HL-60/S4 treated with phorbol 12-myristate 13-acetate at 8.2 ng/mL for 4 days and 3 days (cell line): Measurements from ENCODE around the gene SGIP1.
"Not testable (repeated sequence)": the region's sequence is repeated elsewhere in the genome, so short reads cannot be mapped to it uniquely, and the experiment has no call there.

ENCODE experiments used
- in situ Hi-C: fragments of 300-500 bp; cut with MboI; formaldehyde crosslinking; loops from 2 replicates; pipeline ENCODE4 v1.15.0; 2022; ENCODE audit warnings: low sequenced_read_pairs

SGIP1 gene

DNA sequence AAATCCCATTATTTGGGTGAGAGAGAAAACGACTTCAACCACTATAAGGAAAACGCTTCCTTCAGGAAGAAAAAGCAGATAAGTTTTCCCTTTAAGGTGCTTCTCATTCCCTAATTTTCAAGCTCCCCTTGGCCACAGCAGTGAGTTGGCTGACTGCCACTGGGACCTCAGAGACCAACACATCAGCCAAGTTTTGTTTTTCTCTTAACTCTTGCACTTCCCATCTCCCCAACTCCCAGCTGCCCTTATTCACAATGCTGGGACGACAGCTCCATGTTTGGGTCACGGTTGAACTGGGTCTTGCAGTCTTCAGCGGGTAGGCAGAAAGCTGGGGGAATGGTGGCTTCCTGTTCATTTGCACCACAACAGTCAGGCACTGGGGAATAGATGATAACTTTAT, 18.9 kb downstream of the SGIP1 start:
- in situ Hi-C loops: no loop called here

- in situ Hi-C loops: no loop called here
Measured at GRCh38 chr1:66553846-66554245, 19.9 kb downstream of the SGIP1 start.

- in situ Hi-C loops: no loop called here
Measured at GRCh38 chr1:66556161-66556611, 22.2 kb downstream of the SGIP1 start.

- in situ Hi-C loops: no loop called here
Measured at GRCh38 chr1:66557157-66557556, 23.2 kb downstream of the SGIP1 start.

- in situ Hi-C loops: no loop called here
Measured at GRCh38 chr1:66559517-66559916, 25.6 kb downstream of the SGIP1 start.

GRCh38 chr1:66562561-66562960, 28.6 kb downstream of the SGIP1 start:
- in situ Hi-C loops: no loop called here

GRCh38 chr1:66563094-66563800, 29.3 kb downstream of the SGIP1 start:
- in situ Hi-C loops: no loop called here

- in situ Hi-C loops: no loop called here
Measured at GRCh38 chr1:66563941-66564630, 30.1 kb downstream of the SGIP1 start.

GRCh38 chr1:66570196-66570595, 36.2 kb downstream of the SGIP1 start:
- in situ Hi-C loops: no loop called here

- in situ Hi-C loops: no loop called here
Measured at GRCh38 chr1:66571789-66572188, 37.8 kb downstream of the SGIP1 start.

- in situ Hi-C loops: no loop called here
Measured at GRCh38 chr1:66575739-66576138, 41.8 kb downstream of the SGIP1 start.

- in situ Hi-C loops: no loop called here
Measured at GRCh38 chr1:66576645-66577044, 42.7 kb downstream of the SGIP1 start.

GRCh38 chr1:66578841-66579240, 44.9 kb downstream of the SGIP1 start:
- in situ Hi-C loops: no loop called here

DNA sequence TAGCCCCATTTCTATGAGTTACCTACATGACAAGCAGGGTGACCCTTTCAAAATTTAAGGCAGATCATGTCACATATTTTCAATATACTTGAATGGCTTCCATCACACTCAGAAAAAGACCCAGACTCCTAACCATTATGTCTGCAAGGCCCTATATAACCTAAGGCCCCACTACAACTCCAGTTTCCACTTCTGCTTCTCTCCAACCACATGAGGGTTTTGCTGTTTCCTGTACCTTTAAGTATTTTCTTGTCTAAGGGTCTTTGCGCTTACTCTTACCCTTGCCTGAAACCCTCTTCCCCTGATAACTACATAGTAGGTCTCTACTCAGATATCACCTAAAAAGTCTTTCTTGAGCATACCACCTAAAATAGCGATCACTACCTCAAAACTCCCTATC, 46.1 kb downstream of the SGIP1 start:
- in situ Hi-C loops: no loop called here

DNA sequence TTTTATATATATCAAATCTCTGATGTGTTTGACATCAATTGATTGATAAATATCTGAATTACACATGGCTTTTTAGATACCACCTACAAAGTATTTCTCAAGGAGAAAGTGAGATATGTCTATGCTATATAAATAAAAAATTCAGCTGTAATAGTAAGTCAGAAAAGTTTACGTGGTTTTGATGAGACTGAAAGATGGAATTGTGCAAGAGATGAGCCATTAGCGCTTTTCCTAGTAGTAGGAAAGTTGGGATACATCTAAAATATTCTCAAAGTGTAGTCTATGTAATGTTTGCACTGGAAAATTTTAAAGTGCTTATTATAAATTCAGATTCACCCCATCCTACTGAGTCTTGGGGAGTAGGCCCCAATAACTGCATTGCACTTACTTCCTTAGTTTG, 49.1 kb downstream of the SGIP1 start:
- in situ Hi-C loops: no loop called here

DNA sequence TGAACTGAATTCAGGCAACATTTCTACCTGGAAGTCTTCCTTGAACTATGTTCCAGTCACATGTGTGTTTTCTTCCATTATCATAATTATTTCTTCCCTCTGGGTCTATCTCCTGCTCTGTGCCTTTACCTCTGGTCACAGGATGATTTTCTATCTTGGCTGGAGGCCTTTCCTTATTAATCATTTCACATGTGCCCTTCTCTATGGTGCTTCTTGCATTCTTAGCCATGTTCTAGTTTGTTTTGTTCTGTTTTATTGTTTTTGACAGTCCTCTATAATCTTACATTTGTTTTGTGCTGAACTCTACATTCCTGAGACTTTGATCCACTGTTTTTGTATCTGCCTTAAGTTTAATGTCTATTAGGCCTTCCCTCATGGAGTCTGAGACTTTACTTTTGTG, 51.0 kb downstream of the SGIP1 start:
- in situ Hi-C loops: no loop called here

GRCh38 chr1:66589326-66589725, 55.4 kb downstream of the SGIP1 start:
- in situ Hi-C loops: no loop called here

GRCh38 chr1:66592106-66592507, 58.2 kb downstream of the SGIP1 start:
- in situ Hi-C loops: not testable (repeated sequence)

DNA sequence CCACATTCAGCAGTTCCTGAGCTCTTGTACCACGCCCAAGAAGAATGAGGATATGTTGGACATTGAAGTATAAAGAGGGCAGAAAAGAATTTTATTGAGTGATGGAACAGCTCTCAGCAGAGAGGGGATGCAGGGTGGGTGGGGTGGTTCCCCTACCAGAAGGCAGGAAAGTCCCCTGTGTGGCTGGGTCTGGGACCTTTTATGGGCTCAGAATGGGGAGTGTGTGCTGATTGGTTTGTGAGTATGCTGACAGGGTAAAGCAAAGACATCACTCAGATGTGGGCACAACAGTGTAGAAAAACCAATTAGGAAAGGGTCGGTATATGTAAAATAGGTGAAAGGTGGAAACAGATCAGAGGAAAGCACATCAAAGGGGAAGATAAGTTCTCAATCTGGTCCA, 62.2 kb downstream of the SGIP1 start:
- in situ Hi-C loops: no loop called here

DNA sequence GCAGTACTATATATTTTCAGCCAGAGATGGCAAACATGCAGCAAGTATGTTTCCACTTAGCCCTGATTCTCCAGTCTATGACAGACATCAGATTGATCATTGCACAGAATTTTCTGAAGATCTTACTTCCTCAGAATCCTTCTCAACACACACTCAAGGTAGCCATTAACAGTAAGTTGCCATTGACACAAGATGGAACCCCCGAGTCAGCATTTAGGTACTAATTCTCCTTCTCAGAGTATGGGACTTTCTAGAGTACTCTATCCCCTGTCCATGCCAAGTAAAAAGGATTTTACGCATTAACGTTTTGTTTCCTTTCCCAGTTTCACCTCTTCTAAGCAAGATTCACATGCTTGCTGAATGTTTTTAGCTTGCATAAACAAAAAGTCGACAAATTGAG, 63.5 kb downstream of the SGIP1 start:
- in situ Hi-C loops: no loop called here

- in situ Hi-C loops: no loop called here
Measured at GRCh38 chr1:66598670-66599069, 64.7 kb downstream of the SGIP1 start.

GRCh38 chr1:66599346-66599745, 65.4 kb downstream of the SGIP1 start:
- in situ Hi-C loops: no loop called here
